GM12872 (cell line): ENCODE data around the gene TMOD3.

Experiments
- TF ChIP-seq, protein P1 (sequence below): IDR thresholded peaks from 3 replicates; pipeline ENCODE4 v1.5.1; 2011; ENCODE audit warnings: low read depth, mild to moderate bottlenecking, low read length, moderate library complexity; ENCODE audit not compliant: insufficient read depth

Gene TMOD3

DNA sequence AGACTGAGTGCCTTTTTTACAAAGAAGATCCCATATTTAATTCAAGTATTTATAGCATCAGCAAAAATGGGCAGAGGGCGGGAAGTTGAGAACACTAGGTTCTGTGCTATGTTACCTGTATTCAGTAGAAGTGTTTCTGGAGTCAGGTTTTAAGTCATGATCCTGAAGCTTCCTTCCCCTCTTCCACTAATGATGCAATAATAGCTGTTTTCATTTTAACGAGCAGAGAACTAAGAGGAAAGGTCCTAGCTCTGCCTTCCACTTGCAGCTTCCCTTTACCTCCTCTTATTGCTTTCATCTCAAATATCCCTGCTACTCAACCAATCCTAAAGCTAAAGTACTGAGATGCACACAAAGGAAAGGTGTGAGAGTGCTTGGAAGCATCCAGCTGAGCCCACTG lies 16.9 kb upstream of the TMOD3 start:
- TF ChIP-seq, protein P1, sequence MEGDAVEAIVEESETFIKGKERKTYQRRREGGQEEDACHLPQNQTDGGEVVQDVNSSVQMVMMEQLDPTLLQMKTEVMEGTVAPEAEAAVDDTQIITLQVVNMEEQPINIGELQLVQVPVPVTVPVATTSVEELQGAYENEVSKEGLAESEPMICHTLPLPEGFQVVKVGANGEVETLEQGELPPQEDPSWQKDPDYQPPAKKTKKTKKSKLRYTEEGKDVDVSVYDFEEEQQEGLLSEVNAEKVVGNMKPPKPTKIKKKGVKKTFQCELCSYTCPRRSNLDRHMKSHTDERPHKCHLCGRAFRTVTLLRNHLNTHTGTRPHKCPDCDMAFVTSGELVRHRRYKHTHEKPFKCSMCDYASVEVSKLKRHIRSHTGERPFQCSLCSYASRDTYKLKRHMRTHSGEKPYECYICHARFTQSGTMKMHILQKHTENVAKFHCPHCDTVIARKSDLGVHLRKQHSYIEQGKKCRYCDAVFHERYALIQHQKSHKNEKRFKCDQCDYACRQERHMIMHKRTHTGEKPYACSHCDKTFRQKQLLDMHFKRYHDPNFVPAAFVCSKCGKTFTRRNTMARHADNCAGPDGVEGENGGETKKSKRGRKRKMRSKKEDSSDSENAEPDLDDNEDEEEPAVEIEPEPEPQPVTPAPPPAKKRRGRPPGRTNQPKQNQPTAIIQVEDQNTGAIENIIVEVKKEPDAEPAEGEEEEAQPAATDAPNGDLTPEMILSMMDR = no peak

- TF ChIP-seq, protein P1 = no peak
These were observed 14.8 kb upstream of the TMOD3 start for GRCh38 chr15:51814606-51815005.

GRCh38 chr15:51816611-51817010 lies 12.8 kb upstream of the TMOD3 start:
- TF ChIP-seq, protein P1 = no peak

GRCh38 chr15:51818150-51818549 lies 11.3 kb upstream of the TMOD3 start:
- TF ChIP-seq, protein P1 = no peak

- TF ChIP-seq, protein P1 = no peak
These were observed 3.8 kb upstream of the TMOD3 start for GRCh38 chr15:51825698-51826097.

DNA sequence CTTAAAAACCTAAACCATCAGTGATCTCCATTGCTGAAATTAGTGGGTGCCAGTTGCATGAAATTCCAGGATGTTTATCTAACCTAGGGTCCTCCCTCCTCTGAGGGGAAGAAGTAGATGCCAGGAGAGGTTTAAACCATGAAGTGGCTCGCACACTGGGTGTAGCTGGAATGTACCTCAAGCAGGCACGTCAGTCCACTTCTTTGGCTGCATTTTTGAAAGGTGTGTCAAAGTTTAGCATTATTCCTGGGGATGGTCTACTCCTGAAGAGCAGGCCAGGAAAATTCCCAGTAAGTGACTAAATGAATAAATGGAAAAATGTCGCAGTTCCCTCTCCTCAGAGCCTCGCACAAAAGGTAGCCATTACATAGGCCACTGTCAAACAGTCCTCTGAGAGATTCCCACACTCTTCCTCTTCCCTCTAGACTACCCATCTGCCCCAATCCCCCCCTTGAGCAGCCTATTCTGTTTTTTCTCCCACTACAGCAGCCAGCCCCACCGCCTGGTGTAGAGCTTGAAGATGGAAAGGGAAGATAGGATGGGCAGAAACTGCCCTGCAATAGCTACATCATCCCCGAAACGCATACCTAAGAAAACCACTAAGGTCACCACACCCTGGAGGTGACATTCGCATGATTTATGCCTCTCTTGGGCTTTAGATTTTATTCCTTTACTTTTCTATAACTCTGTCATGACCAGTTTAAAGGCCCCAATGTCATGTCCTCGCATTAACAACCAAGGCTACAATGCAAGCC lies 655 bp upstream of the TMOD3 start:
- TF ChIP-seq, protein P1 = no peak

- TF ChIP-seq, protein P1 = no peak
These were observed 888 bp downstream of the TMOD3 start for GRCh38 chr15:51830276-51830806.
